ENCODE data around the gene EYS. TPM values are rescaled to one million over a fixed set of nuclear protein-coding genes. Genes with fewer than 3 reads are reported as not detected.

The EYS gene
- total and polyA plus RNA-seq, 9 of the 15 experiments (the other 6 are each of a cell fraction or from before 2014, with no cell fraction given) = 0.03 to 0.36 (median 0.10) TPM; not detected in 2

GRCh38 chr6:63806573-63806913 lies 1900.5 kb downstream of the EYS start (continued):
- TF ChIP-seq RAD21 (CRISPR knock-in tag; conservative IDR thresholded peaks at IDR 0.05 in 1 of 2, IDR thresholded peaks at IDR 0.05 in 1 of 2) (no peak), EHMT2 (IDR thresholded peaks at IDR 0.05) (no peak), RCOR1 (IDR thresholded peaks at IDR 0.05; ENCODE audit: borderline replicate concordance in 1 of 2, low read depth in 2 of 2, low read length in 2 of 2) (no peak), ELK1 (CRISPR knock-in tag; IDR thresholded peaks at IDR 0.05) (no peak)

- POLR2A ChIA-PET = interaction anchor here (0.8 kb wide), 1 partner anchor 887 kb away, joined by 3 read pairs; no protein-coding TSS in a partner anchor
- H3K79me2 ChIP-seq (ENCODE audit: control insufficient read depth, insufficient read depth, low read length) = no peaks in the 10 kb centered on the region
- H3K9ac ChIP-seq (ENCODE audit: insufficient read depth in 1 of 2, low read depth in 2 of 2, low read length in 2 of 2) = no peak overlapping the region
- H3K9me1 ChIP-seq (ENCODE audit: control insufficient read depth, insufficient read depth, low read length) = no peaks in the 10 kb centered on the region
- H2AFZ ChIP-seq (ENCODE audit: low read depth, low read length) = no peak overlapping the region
- H3K36me3 ChIP-seq (ENCODE audit: control insufficient read depth, insufficient read depth, low read length) = no peaks in the 10 kb centered on the region
- no TSS peak for BruUV-seq (replicated peaks)
- DNase-seq (ENCODE audit: extremely low read depth in 1 of 4, low spot score in 3 of 4) = no peak
- H3K4me1 ChIP-seq (replicated peaks in 1 of 2; ENCODE audit: control insufficient read depth in 2 of 2, insufficient read depth in 2 of 2, low read length in 2 of 2) = no peaks in the 10 kb centered on the region
- H4K20me1 ChIP-seq (replicated peaks; ENCODE audit: control insufficient read depth, insufficient read depth, low read length) = no peaks in the 10 kb centered on the region
- CTCF ChIA-PET (ENCODE audit: low intra/inter-chr PET ratio) = no interaction called here
- intact Hi-C loops (cut with micrococcal nuclease) = loop anchor here (10.0 kb wide), 1 partner anchor 451 kb away; no protein-coding TSS in a partner anchor
- WGBS (ENCODE audit: insufficient coverage, low coverage, missing lambda C conversion rate) = 0% methylated on average over 4 of the region's 5 CpGs
- no peak overlapping the region for H3K4me2 ChIP-seq (ENCODE audit: insufficient read depth, low read length)
- no peak overlapping the region for H3K4me3 ChIP-seq
- FAIRE-seq = no peak
- in situ Hi-C loops (cut with MboI) = no loop called here
- no peak overlapping the region for H3K27ac ChIP-seq (ENCODE audit: extremely low read depth, low read depth, low read length)
- no peak for ATAC-seq
- no peaks in the 10 kb centered on the region for H3K9me3 ChIP-seq (replicated peaks; ENCODE audit: control insufficient read depth, insufficient read depth, low read depth, low read length)
- H3K27me3 ChIP-seq (ENCODE audit: control insufficient read depth in 2 of 2, insufficient read depth in 2 of 2, low read length in 2 of 2) = no peaks in the 10 kb centered on the region
- TF ChIP-seq PHTF2 (CRISPR knock-in tag; IDR thresholded peaks at IDR 0.05) (no peak), CSDE1 (IDR thresholded peaks at IDR 0.05) (no peak), SREBF1 (IDR thresholded peaks at IDR 0.05; ENCODE audit: borderline replicate concordance, low read depth, low read length) (no peak), ZNF445 (CRISPR knock-in tag; IDR thresholded peaks at IDR 0.05; ENCODE audit: low read depth) (no peak), CEBPG (CRISPR knock-in tag; IDR thresholded peaks at IDR 0.05) (no peak), CEBPG (tag; conservative IDR thresholded peaks at IDR 0.05 in 1 of 2, IDR thresholded peaks at IDR 0.05 in 1 of 2) (no peak), HDAC3 (IDR thresholded peaks at IDR 0.05; ENCODE audit: borderline replicate concordance, partially characterized antibody) (no peak), KDM5B (IDR thresholded peaks at IDR 0.05; ENCODE audit: insufficient replicate concordance, low read depth, low read length) (no peak), TARDBP (IDR thresholded peaks at IDR 0.05) (no peak), MCM2 (IDR thresholded peaks at IDR 0.05; ENCODE audit: low read depth) (no peak), CLOCK (CRISPR knock-in tag; IDR thresholded peaks at IDR 0.05; ENCODE audit: borderline replicate concordance) (no peak), RAD21 (CRISPR knock-in tag; conservative IDR thresholded peaks at IDR 0.05 in 1 of 2, IDR thresholded peaks at IDR 0.05 in 1 of 2) (no peak), ZSCAN29 (IDR thresholded peaks at IDR 0.05) (no peak)
These were observed 1901.0 kb downstream of the EYS start for GRCh38 chr6:63805808-63806572.
